Lung (tissue), 12 donors: ENCODE results near the gene COL1A2. TPM values are rescaled to one million over a fixed set of nuclear protein-coding genes. Genes with fewer than 3 reads are reported as not detected.

Experiments
- ATAC-seq: fragments of 200-7000 bp; cut with Tn5 transposase; one replicate; pipeline ENCODE4 v1.9.1; 2020; ENCODE audit warnings: moderate number of reproducible peaks; ENCODE audit not compliant: insufficient read depth, low FRiP score
- DNase-seq, 3 donors: peaks; one replicate each; pipeline ENCODE4 v3.0.0-alpha.2; 2013 to 2017
- H3K27ac ChIP-seq, 2 donors: one replicate each; pipeline ENCODE4 v1.5.1; 2013; ENCODE audit warnings: mild to moderate bottlenecking in 2 of 2, moderate library complexity in 2 of 2, control low read depth in 1 of 2, inconsistent platforms in 1 of 2, low read depth in 1 of 2, low read length in 1 of 2
- H3K27me3 ChIP-seq, 3 donors: one replicate each; pipeline ENCODE4 v1.5.1; 2013; ENCODE audit warnings: low read length in 2 of 3; ENCODE audit not compliant: control insufficient read depth in 3 of 3, insufficient read depth in 3 of 3
- H3K36me3 ChIP-seq, 4 donors: one replicate each; pipeline ENCODE4 v1.5.1; 2013; ENCODE audit warnings: low read length in 4 of 4, mild to moderate bottlenecking in 1 of 4, moderate library complexity in 1 of 4; ENCODE audit not compliant: control insufficient read depth in 4 of 4, insufficient read depth in 4 of 4
- H3K4me1 ChIP-seq, 5 donors: one replicate each; pipeline ENCODE4 v1.5.1; 2013; ENCODE audit warnings: low read length in 5 of 5, mild to moderate bottlenecking in 2 of 5, moderate library complexity in 1 of 5; ENCODE audit not compliant: control insufficient read depth in 5 of 5, insufficient read depth in 5 of 5
- H3K4me3 ChIP-seq: one replicate; pipeline ENCODE4 v1.5.1; 2013; ENCODE audit warnings: mild to moderate bottlenecking, control low read depth, moderate library complexity
- H3K9ac ChIP-seq, 2 donors: one replicate each; pipeline ENCODE4 v1.5.1; 2013; ENCODE audit warnings: low read length in 2 of 2, control low read depth in 1 of 2; ENCODE audit not compliant: insufficient read depth in 1 of 2
- H3K9me3 ChIP-seq, 4 donors: one replicate each; pipeline ENCODE4 v1.5.1; 2013; ENCODE audit warnings: low read length in 3 of 4, mild to moderate bottlenecking in 1 of 4, moderate library complexity in 1 of 4; ENCODE audit not compliant: control insufficient read depth in 4 of 4, insufficient read depth in 3 of 4
- WGBS, 2 donors: extraction: QIAGEN DNeasy Blood & Tissue Kit; methylation state at CpG; one replicate each; pipeline ENCODE4 v1.1.7; 2013; 5-methylcytosine and 5-hydroxymethylcytosine counted together
- polyA plus RNA-seq, 2 donors: library from polyadenylated mRNA; stranded (reverse); fragments of 200-250 nt; gene quantifications; one replicate each; pipeline ENCODE4 v1.2.1, GENCODE V29; 2013
- total RNA-seq, 2 donors: library from RNA; depleted of rRNA in 1 of 2; stranded (reverse); fragments of >200 nt in 1 of 2; gene quantifications; one replicate each; pipeline ENCODE4 v1.2.1, GENCODE V29; 2014 to 2021
- TF ChIP-seq, protein P1 (sequence below): IDR thresholded peaks from 2 replicates; pipeline ENCODE4 v1.5.1; 2012; ENCODE audit warnings: mild to moderate bottlenecking; ENCODE audit errors: control extremely low read depth, extremely low read depth
- donor health status: control.
- donor health status: control.
- donor health status: Bipolar disorder and iron deficiency.
- donor health status: healthy.
- donor health status: DM: yes; HTN: yes; CAD: no.

The COL1A2 gene
- total and polyA plus RNA-seq, 4 donors = 66.3 to 1,768 (median 336) TPM

DNA sequence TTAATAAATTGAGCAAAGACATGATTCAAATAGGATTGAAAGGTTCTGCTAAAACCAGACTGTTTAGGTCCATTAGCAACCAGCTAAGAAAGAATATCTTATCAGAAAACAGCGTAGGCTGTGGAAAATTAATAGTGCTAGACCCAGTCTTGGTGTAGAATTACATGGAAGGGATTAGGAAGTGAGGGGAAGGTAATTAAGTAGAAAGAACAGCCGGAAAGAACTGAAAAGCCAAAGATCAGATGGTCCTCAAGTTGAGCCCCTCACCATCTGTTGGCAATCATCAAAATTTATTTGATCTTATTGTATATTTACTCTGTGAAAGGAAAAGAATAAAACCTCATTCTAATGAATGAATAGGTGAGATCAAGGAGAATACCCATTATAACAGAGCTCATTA is 50.1 kb downstream of the COL1A2 start:
- ATAC-seq (no peak), DNase-seq (no peak)
- H3K9me3 ChIP-seq = peaks cover 0 to 2% (median 0%) of the 10 kb centered on the region in 4 donors
- H3K27me3 ChIP-seq = no peaks in the 10 kb centered on the region
- H3K36me3 ChIP-seq = no peaks in the 10 kb centered on the region
- no peaks in the 10 kb centered on the region for H3K4me1 ChIP-seq
- no peak overlapping the region for H3K27ac ChIP-seq
- TF ChIP-seq, protein P1, sequence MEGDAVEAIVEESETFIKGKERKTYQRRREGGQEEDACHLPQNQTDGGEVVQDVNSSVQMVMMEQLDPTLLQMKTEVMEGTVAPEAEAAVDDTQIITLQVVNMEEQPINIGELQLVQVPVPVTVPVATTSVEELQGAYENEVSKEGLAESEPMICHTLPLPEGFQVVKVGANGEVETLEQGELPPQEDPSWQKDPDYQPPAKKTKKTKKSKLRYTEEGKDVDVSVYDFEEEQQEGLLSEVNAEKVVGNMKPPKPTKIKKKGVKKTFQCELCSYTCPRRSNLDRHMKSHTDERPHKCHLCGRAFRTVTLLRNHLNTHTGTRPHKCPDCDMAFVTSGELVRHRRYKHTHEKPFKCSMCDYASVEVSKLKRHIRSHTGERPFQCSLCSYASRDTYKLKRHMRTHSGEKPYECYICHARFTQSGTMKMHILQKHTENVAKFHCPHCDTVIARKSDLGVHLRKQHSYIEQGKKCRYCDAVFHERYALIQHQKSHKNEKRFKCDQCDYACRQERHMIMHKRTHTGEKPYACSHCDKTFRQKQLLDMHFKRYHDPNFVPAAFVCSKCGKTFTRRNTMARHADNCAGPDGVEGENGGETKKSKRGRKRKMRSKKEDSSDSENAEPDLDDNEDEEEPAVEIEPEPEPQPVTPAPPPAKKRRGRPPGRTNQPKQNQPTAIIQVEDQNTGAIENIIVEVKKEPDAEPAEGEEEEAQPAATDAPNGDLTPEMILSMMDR = no peak
- no peak overlapping the region for H3K4me3 ChIP-seq
- WGBS, 2 donors = 74 to 78% methylated on average over 2 of the region's 2 CpGs
- no peak overlapping the region for H3K9ac ChIP-seq

- Histone ChIP-seq H3K4me1 (no peaks in the 10 kb centered on the region), H3K36me3 (no peaks in the 10 kb centered on the region), H3K9me3 (peaks cover 0 to 2% (median 0%) of the 10 kb centered on the region in 4 donors), H3K9ac (no peak overlapping the region), H3K27ac (no peak overlapping the region), H3K4me3 (no peak overlapping the region), H3K27me3 (no peaks in the 10 kb centered on the region)
- no peak for DNase-seq
- 50 to 71% methylated on average over 2 of the region's 2 CpGs for WGBS, 2 donors
- TF ChIP-seq, protein P1 = no peak
- no peak for ATAC-seq
Observed at GRCh38 chr7:94445696-94446194, 51.0 kb downstream of the COL1A2 start.

- H3K36me3 ChIP-seq = no peaks in the 10 kb centered on the region
- ATAC-seq = no peak
- TF ChIP-seq, protein P1 = no peak
- no peaks in the 10 kb centered on the region for H3K27me3 ChIP-seq
- no peak overlapping the region for H3K9ac ChIP-seq
- H3K27ac ChIP-seq = no peak overlapping the region
- WGBS, 2 donors = 89 to 97% methylated on average over 5 of the region's 5 CpGs
- no peak overlapping the region for H3K4me3 ChIP-seq
- peaks cover 0 to 2% (median 0%) of the 10 kb centered on the region in 4 donors for H3K9me3 ChIP-seq
- H3K4me1 ChIP-seq = no peaks in the 10 kb centered on the region
- no peak for DNase-seq
Observed at GRCh38 chr7:94446308-94446707, 51.6 kb downstream of the COL1A2 start.
